GM12878 (cell line): ENCODE measurements around the gene ALAD. TPM values are rescaled to one million over a fixed set of nuclear protein-coding genes. Genes with fewer than 3 reads are reported as not detected.

Experiments used
- ASH2L ChIP-seq: fragments of 300-600, 200-600 bp; sonication (generic); IDR thresholded peaks from 2 replicates; pipeline ENCODE4 v1.6.1; 2017; ENCODE audit warnings: low read depth, mild to moderate bottlenecking, borderline replicate concordance
- BACH1 ChIP-seq: fragments of 450-650 bp; IDR thresholded peaks from 2 replicates; pipeline ENCODE4 v1.6.1; 2017; ENCODE audit warnings: mild to moderate bottlenecking, borderline replicate concordance
- BCL3 ChIP-seq: IDR thresholded peaks from 2 replicates; pipeline ENCODE4 v1.6.1; 2011; ENCODE audit warnings: borderline replicate concordance, low read depth, mild to moderate bottlenecking, moderate library complexity, low read length; ENCODE audit not compliant: insufficient read depth, poor library complexity, severe bottlenecking
- CBX3 ChIP-seq: fragments of 200-600 bp; sonication (generic); IDR thresholded peaks from 2 replicates; pipeline ENCODE4 v1.6.1; 2016; ENCODE audit warnings: low read depth, borderline replicate concordance
- CBX5 ChIP-seq: sonication (generic); IDR thresholded peaks from 2 replicates; pipeline ENCODE4 v1.6.1; 2016; ENCODE audit warnings: low read depth, moderate library complexity, mild to moderate bottlenecking, inconsistent platforms
- CEBPB ChIP-seq, 2 experiments: fragments of 150-350 bp in 1 of 2; IDR thresholded peaks; 2 replicates each; pipeline ENCODE4 v1.6.1; 2012 to 2014; ENCODE audit warnings: low read depth in 2 of 2, low read length in 2 of 2, borderline replicate concordance in 1 of 2, inconsistent platforms in 1 of 2
- EGR1 ChIP-seq, 2 experiments: IDR thresholded peaks; 1 replicate in 1 of 2; 2 replicates in 1 of 2; pipeline ENCODE4 v1.6.1; 2011 to 2012; ENCODE audit warnings: low read depth in 2 of 2, low read length in 2 of 2, borderline replicate concordance in 1 of 2, mild to moderate bottlenecking in 1 of 2, moderate library complexity in 1 of 2
- ESRRA ChIP-seq: IDR thresholded peaks from 2 replicates; pipeline ENCODE4 v1.6.1; 2012; ENCODE audit warnings: mild to moderate bottlenecking, low read length, improper control_type of control experiment
- FOXK2 ChIP-seq: fragments of 450-650 bp; IDR thresholded peaks from 2 replicates; pipeline ENCODE4 v1.6.1; 2017; ENCODE audit warnings: mild to moderate bottlenecking, moderate library complexity
- IRF4 ChIP-seq: IDR thresholded peaks from 2 replicates; pipeline ENCODE4 v1.6.1; 2011; ENCODE audit warnings: low read depth, low read length
- JUNB ChIP-seq: IDR thresholded peaks from 2 replicates; pipeline ENCODE4 v1.6.1; 2016; ENCODE audit warnings: antibody characterized with exemption, mild to moderate bottlenecking
- JUND ChIP-seq: IDR thresholded peaks from 2 replicates; pipeline ENCODE4 v1.6.1; 2012; ENCODE audit warnings: low read depth, mild to moderate bottlenecking, low read length, improper control_type of control experiment, moderate library complexity
- KLF5 ChIP-seq: fragments of 450-650 bp; IDR thresholded peaks from 2 replicates; pipeline ENCODE4 v1.6.1; 2014; ENCODE audit warnings: mild to moderate bottlenecking; ENCODE audit not compliant: partially characterized antibody
- MLLT1 ChIP-seq: fragments of 450-650 bp; IDR thresholded peaks from 2 replicates; pipeline ENCODE4 v1.6.1; 2016; ENCODE audit warnings: mild to moderate bottlenecking
- MXI1 ChIP-seq: fragments of 150-350 bp; IDR thresholded peaks from 2 replicates; pipeline ENCODE4 v1.6.1; 2011; ENCODE audit warnings: low read depth, mild to moderate bottlenecking, inconsistent platforms, low read length, improper control_type of control experiment
- RB1 ChIP-seq: fragments of 450-650 bp; formaldehyde crosslinking; IDR thresholded peaks from 2 replicates; pipeline ENCODE4 v1.6.1; 2017; ENCODE audit warnings: mild to moderate bottlenecking, borderline replicate concordance
- RUNX3 ChIP-seq: IDR thresholded peaks from 2 replicates; pipeline ENCODE4 v1.6.1; 2012; ENCODE audit warnings: low read length, inconsistent platforms
- SKIL ChIP-seq: fragments of 450-650 bp; IDR thresholded peaks from 2 replicates; pipeline ENCODE4 v1.6.1; 2017; ENCODE audit warnings: mild to moderate bottlenecking, low read depth, inconsistent platforms; ENCODE audit not compliant: poor library complexity, severe bottlenecking
- SPI1 ChIP-seq: IDR thresholded peaks from 2 replicates; pipeline ENCODE4 v1.6.1; 2011; ENCODE audit warnings: low read depth, mild to moderate bottlenecking, low read length, moderate library complexity, borderline replicate concordance; ENCODE audit not compliant: insufficient read depth
- SUPT20H ChIP-seq: IDR thresholded peaks from 2 replicates; pipeline ENCODE4 v1.6.1; 2011; ENCODE audit warnings: low read depth, mild to moderate bottlenecking, low read length, moderate library complexity, borderline replicate concordance; ENCODE audit not compliant: control insufficient read depth
- TAF1 ChIP-seq: IDR thresholded peaks from 2 replicates; pipeline ENCODE4 v1.6.1; 2011; ENCODE audit warnings: mild to moderate bottlenecking, low read depth, low read length, borderline replicate concordance
- TCF12 ChIP-seq: IDR thresholded peaks from 2 replicates; pipeline ENCODE4 v1.6.1; 2011; ENCODE audit warnings: low read depth, mild to moderate bottlenecking, low read length
- USF2 ChIP-seq: IDR thresholded peaks from 2 replicates; pipeline ENCODE4 v1.6.1; 2011; ENCODE audit warnings: low read depth, low read length, improper control_type of control experiment, borderline replicate concordance
- WRNIP1 ChIP-seq: IDR thresholded peaks from 2 replicates; pipeline ENCODE4 v1.6.1; 2011; ENCODE audit warnings: low read depth, low read length, improper control_type of control experiment, borderline replicate concordance
- YBX1 ChIP-seq: fragments of 450-650 bp; IDR thresholded peaks from 2 replicates; pipeline ENCODE4 v1.6.1; 2016; ENCODE audit warnings: antibody characterized with exemption
- ZNF207 ChIP-seq: fragments of 450-650 bp; IDR thresholded peaks from 2 replicates; pipeline ENCODE4 v1.6.1; 2014; ENCODE audit warnings: antibody characterized with exemption, mild to moderate bottlenecking, borderline replicate concordance
- polyA plus RNA-seq, 11 experiments: library from polyadenylated mRNA; depleted of rRNA in 4 of 11; unstranded in 6 of 11; stranded (reverse) in 5 of 11; fragments of >200 nt; fragmentation: Nextera tagmentation in 4 of 11; fragmentation: Illumina TruSeq in 1 of 11; extraction: Ambion mirVana in 4 of 11; extraction: Trizol in 1 of 11; gene quantifications; 1 replicate in 1 of 11; 2 replicates in 10 of 11; pipeline versions ENCODE4 v1.2.1 to v1.2.3, GENCODE V29; 2011 to 2016; ENCODE audit warnings: inconsistent platforms in 2 of 11, missing spikeins in 2 of 11, low read depth in 1 of 11
- total RNA-seq, 4 experiments: library from RNA; depleted of rRNA in 3 of 4; stranded (reverse); fragments of >200 nt in 3 of 4; fragmentation: Illumina TruSeq in 1 of 4; extraction: Trizol in 1 of 4; gene quantifications; 2 replicates each; pipeline versions ENCODE4 v1.2.1 to v1.2.3, GENCODE V29; 2013 to 2021

The ALAD gene
- total and polyA plus RNA-seq, 10 of the 15 experiments (the other 5 are each of a cell fraction or from before 2014, with no cell fraction given): 2.4 to 21.6 (median 12.9) TPM

GRCh38 chr9:113380869-113381378 lies 20.2 kb downstream of the ALAD start (continued):
- no peak for TF ChIP-seq KLF5
- TF ChIP-seq ASH2L: no peak
- no peak for TF ChIP-seq TAF1
- peak; percentile 61; the same call in 1 of the 2 replicates for TF ChIP-seq BACH1
- peak; percentile 37 for TF ChIP-seq USF2
- 0 out of 2 replicates have a peak, but pooled peaks have one; percentile 30 for TF ChIP-seq TCF12
- TF ChIP-seq CEBPB (IDR thresholded peaks at IDR 0.05; ENCODE audit: borderline replicate concordance in 1 of 2, low read depth in 2 of 2, low read length in 2 of 2): no peak
- TF ChIP-seq CBX5: no peak
- no peak for TF ChIP-seq RB1
- TF ChIP-seq MLLT1: peak; percentile 82
- peak; percentile 58 for TF ChIP-seq SPI1
- 0 out of 2 replicates have a peak, but pooled peaks have one; percentile 4 for TF ChIP-seq FOXK2
- TF ChIP-seq IRF4: peak; percentile 93
- TF ChIP-seq JUND: peak; percentile 78; the same call in 1 of the 2 replicates
- no peak for TF ChIP-seq ESRRA
- TF ChIP-seq YBX1: peak; percentile 95
- peak; percentile 72 for TF ChIP-seq JUNB
- TF ChIP-seq BCL3: peak; percentile 53
- peak; percentile 65 for TF ChIP-seq RUNX3
- TF ChIP-seq CBX3: no peak
- TF ChIP-seq SUPT20H: no peak
- TF ChIP-seq SKIL: peak; percentile 72
- TF ChIP-seq WRNIP1: no peak
- no peak for TF ChIP-seq ZNF207
- TF ChIP-seq EGR1 (IDR thresholded peaks at IDR 0.05; ENCODE audit: borderline replicate concordance in 1 of 2, low read depth in 2 of 2, low read length in 2 of 2): no peak
- 0 out of 2 replicates have a peak, but pooled peaks have one; percentile 17 for TF ChIP-seq MXI1
